GM12878 (cell line): Measurements from ENCODE around the gene C2orf66.

Experiments used
- CHD2 ChIP-seq: IDR thresholded peaks from 2 replicates; pipeline ENCODE4 v1.6.1; 2011; ENCODE audit warnings: low read depth, low read length, improper control_type of control experiment, borderline replicate concordance
- EP300 ChIP-seq, 2 experiments: fragments of 150-350 bp in 1 of 2; IDR thresholded peaks; 2 replicates each; pipeline ENCODE4 v1.6.1; 2011 to 2012; ENCODE audit warnings: low read depth in 2 of 2, low read length in 2 of 2, borderline replicate concordance in 1 of 2, improper control_type of control experiment in 1 of 2, inconsistent platforms in 1 of 2; ENCODE audit not compliant: control insufficient read depth in 1 of 2
- GABPA ChIP-seq: IDR thresholded peaks from 2 replicates; pipeline ENCODE4 v1.6.1; 2014; ENCODE audit warnings: antibody characterized with exemption, low read depth, mild to moderate bottlenecking, inconsistent platforms
- NFIC ChIP-seq: IDR thresholded peaks from 2 replicates; pipeline ENCODE4 v1.6.1; 2012; ENCODE audit warnings: low read depth, mild to moderate bottlenecking, inconsistent platforms, low read length, moderate library complexity
- PAX5 ChIP-seq: IDR thresholded peaks from 2 replicates; pipeline ENCODE4 v1.6.1; 2011; ENCODE audit warnings: low read depth, low read length, borderline replicate concordance
- RFX5 ChIP-seq: IDR thresholded peaks from 2 replicates; pipeline ENCODE4 v1.6.1; 2011; ENCODE audit warnings: low read depth, low read length, improper control_type of control experiment
- SUPT20H ChIP-seq: IDR thresholded peaks from 2 replicates; pipeline ENCODE4 v1.6.1; 2011; ENCODE audit warnings: low read depth, mild to moderate bottlenecking, low read length, moderate library complexity, borderline replicate concordance; ENCODE audit not compliant: control insufficient read depth
- TCF12 ChIP-seq: IDR thresholded peaks from 2 replicates; pipeline ENCODE4 v1.6.1; 2011; ENCODE audit warnings: low read depth, mild to moderate bottlenecking, low read length
- TF ChIP-seq, protein P1 (sequence below), 3 experiments: IDR thresholded peaks in 2 of 3; conservative IDR thresholded peaks in 1 of 3; 2 replicates each; pipeline ENCODE4 v1.5.1; 2011; ENCODE audit warnings: low read depth in 3 of 3, low read length in 3 of 3, mild to moderate bottlenecking in 3 of 3, control low read depth in 2 of 3, moderate library complexity in 2 of 3, inconsistent platforms in 1 of 3, mixed read lengths in 1 of 3; ENCODE audit not compliant: control insufficient read depth in 2 of 3, insufficient read depth in 1 of 3; ENCODE audit errors: extremely low read depth in 1 of 3

DNA sequence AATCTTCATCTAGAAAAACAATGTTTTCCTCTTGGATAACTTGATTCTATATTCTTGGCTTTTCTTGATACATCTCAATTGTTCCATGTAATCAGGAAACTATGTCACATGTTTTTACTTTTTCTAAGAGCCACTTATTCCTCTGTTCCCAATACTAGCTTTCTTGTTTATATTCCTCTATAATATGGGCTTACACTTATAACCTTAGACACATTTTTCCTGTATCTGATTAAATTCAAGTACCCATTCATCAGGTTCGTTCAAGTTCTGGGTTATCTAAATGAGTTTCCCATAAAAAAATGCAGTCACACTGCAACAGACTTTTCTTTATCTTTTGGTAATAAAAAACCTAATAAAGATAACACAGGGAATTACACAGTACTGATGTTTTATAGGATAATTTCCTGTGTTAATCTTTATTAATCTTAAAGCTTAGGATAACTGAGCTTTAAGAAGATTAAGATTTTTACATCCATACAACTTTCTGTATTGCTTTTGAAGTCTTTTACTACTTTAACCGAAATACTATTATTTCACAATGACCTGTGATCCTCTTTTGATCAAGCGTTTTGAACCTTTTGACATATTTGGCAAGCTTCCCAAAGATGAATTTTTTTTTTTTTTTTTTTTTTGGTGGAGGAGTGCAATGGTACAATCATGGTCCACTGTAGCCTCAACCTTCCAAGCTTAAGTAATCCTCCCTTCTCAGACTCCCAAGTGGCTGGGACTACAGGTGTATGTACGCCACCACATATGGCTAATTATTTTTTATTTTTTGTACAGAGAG, 44.3 kb upstream of the C2orf66 start:
- TF ChIP-seq SUPT20H (no peak), PAX5 (no peak), TCF12 (no peak), GABPA (no peak), NFIC (no peak), CHD2 (no peak), EP300 (IDR thresholded peaks at IDR 0.05; ENCODE audit: borderline replicate concordance in 1 of 2, control insufficient read depth in 1 of 2, low read depth in 2 of 2, low read length in 2 of 2) (no peak), RFX5 (no peak)
- TF ChIP-seq, protein P1, sequence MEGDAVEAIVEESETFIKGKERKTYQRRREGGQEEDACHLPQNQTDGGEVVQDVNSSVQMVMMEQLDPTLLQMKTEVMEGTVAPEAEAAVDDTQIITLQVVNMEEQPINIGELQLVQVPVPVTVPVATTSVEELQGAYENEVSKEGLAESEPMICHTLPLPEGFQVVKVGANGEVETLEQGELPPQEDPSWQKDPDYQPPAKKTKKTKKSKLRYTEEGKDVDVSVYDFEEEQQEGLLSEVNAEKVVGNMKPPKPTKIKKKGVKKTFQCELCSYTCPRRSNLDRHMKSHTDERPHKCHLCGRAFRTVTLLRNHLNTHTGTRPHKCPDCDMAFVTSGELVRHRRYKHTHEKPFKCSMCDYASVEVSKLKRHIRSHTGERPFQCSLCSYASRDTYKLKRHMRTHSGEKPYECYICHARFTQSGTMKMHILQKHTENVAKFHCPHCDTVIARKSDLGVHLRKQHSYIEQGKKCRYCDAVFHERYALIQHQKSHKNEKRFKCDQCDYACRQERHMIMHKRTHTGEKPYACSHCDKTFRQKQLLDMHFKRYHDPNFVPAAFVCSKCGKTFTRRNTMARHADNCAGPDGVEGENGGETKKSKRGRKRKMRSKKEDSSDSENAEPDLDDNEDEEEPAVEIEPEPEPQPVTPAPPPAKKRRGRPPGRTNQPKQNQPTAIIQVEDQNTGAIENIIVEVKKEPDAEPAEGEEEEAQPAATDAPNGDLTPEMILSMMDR (IDR thresholded peaks at IDR 0.05 in 2 of 3, conservative IDR thresholded peaks at IDR 0.05 in 1 of 3; ENCODE audit: control insufficient read depth in 2 of 3, extremely low read depth in 1 of 3, insufficient read depth in 1 of 3, low read depth in 3 of 3, low read length in 3 of 3) = no peak
